ENCODE results near the gene MAGI2. TPM values are rescaled to one million over a fixed set of nuclear protein-coding genes. Genes with fewer than 3 reads are reported as not detected.

MAGI2 gene
- total RNA-seq, 1 experiment from 2014 or later, result 0.34 TPM

DNA sequence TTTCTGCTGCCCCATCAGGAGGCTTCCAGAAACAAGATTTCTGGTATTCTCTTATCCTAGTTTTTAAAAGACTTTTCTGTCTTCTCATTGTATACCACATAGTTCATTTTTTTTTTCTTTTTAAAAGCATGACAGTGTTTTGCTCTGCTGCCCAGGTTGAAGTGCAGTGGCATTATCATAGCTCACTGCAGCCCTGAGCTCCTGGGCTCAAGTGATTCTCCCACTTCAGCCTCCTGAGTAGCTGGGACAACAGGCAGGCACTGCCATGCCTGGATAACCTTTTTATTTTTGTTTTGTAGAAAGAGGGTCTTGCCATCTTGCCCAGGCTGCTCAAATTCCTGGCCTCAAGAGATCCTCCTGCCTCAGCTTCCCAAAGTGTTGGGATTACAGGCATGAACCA is 757.6 kb downstream of the MAGI2 start:
- intact Hi-C loops (cut with micrococcal nuclease; ENCODE audit: unreplicated experiment), result no loop called here
- no peak overlapping the region for H3K27ac ChIP-seq (ENCODE audit: low read depth, low read length, poor library complexity, severe bottlenecking)
- POLR2A ChIA-PET (ENCODE audit: low non-redundant PET), result no interaction called here
- H3K4me3 ChIP-seq (ENCODE audit: low read depth, low read length, poor library complexity, severe bottlenecking), result no peak overlapping the region
- DNase-seq (ENCODE audit: low spot score), result no peak
- H3K27me3 ChIP-seq (replicated peaks; ENCODE audit: insufficient read depth, low read depth, low read length, poor library complexity), result peaks cover 14% of the 10 kb centered on the region
- H3K4me1 ChIP-seq (ENCODE audit: insufficient read depth, low read length, poor library complexity, severe bottlenecking), result no peaks in the 10 kb centered on the region
- no TSS peak for BruUV-seq (replicated peaks)
- TF ChIP-seq CTCF (conservative IDR thresholded peaks at IDR 0.05; ENCODE audit: low read depth, low read length) (no peak), EZH2 (IDR thresholded peaks at IDR 0.05; ENCODE audit: borderline replicate concordance, low read depth, low read length, poor library complexity, severe bottlenecking) (no peak)
- CTCF ChIA-PET, result no interaction called here
- H3K36me3 ChIP-seq (ENCODE audit: insufficient read depth, low read length, poor library complexity, severe bottlenecking), result no peaks in the 10 kb centered on the region
- H3K9me3 ChIP-seq (ENCODE audit: low read depth, low read length, poor library complexity, severe bottlenecking), result no peaks in the 10 kb centered on the region

DNA sequence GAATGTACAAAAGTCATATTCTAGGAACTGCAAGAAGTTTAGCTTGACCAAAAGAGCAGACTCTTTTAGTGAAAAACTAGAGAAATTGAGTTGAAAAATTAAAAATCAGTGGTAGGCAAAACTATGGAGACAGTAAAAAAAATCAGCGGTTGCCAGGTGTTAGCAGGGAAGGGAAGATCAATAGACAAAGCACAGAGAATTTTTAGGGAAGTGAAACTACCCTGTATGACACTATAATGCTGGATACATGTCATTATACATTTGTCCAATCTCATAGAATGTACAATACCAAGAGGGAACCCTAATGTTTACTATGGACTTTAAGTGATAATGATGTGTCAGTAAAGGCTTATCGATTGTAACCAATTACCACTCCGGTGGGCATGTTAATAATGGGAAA is 761.9 kb downstream of the MAGI2 start:
- no peak overlapping the region for H3K4me3 ChIP-seq (ENCODE audit: low read depth, low read length, poor library complexity, severe bottlenecking)
- no peak for DNase-seq (ENCODE audit: low spot score)
- intact Hi-C loops (cut with micrococcal nuclease; ENCODE audit: unreplicated experiment), result no loop called here
- TF ChIP-seq EZH2 (IDR thresholded peaks at IDR 0.05; ENCODE audit: borderline replicate concordance, low read depth, low read length, poor library complexity, severe bottlenecking) (no peak), CTCF (conservative IDR thresholded peaks at IDR 0.05; ENCODE audit: low read depth, low read length) (no peak)
- no peaks in the 10 kb centered on the region for H3K4me1 ChIP-seq (ENCODE audit: insufficient read depth, low read length, poor library complexity, severe bottlenecking)
- no peaks in the 10 kb centered on the region for H3K36me3 ChIP-seq (ENCODE audit: insufficient read depth, low read length, poor library complexity, severe bottlenecking)
- BruUV-seq (replicated peaks), result no TSS peak
- peaks cover 15% of the 10 kb centered on the region for H3K27me3 ChIP-seq (replicated peaks; ENCODE audit: insufficient read depth, low read depth, low read length, poor library complexity)
- no peaks in the 10 kb centered on the region for H3K9me3 ChIP-seq (ENCODE audit: low read depth, low read length, poor library complexity, severe bottlenecking)
- ChIA-PET CTCF (no interaction called here), POLR2A (ENCODE audit: low non-redundant PET) (no interaction called here)
- no peak overlapping the region for H3K27ac ChIP-seq (ENCODE audit: low read depth, low read length, poor library complexity, severe bottlenecking)

GRCh38 chr7:78690174-78690573 is 763.3 kb downstream of the MAGI2 start:
- no peak overlapping the region for H3K27ac ChIP-seq (ENCODE audit: low read depth, low read length, poor library complexity, severe bottlenecking)
- intact Hi-C loops (cut with micrococcal nuclease; ENCODE audit: unreplicated experiment), result no loop called here
- no peaks in the 10 kb centered on the region for H3K4me1 ChIP-seq (ENCODE audit: insufficient read depth, low read length, poor library complexity, severe bottlenecking)
- POLR2A ChIA-PET (ENCODE audit: low non-redundant PET), result no interaction called here
- no peaks in the 10 kb centered on the region for H3K36me3 ChIP-seq (ENCODE audit: insufficient read depth, low read length, poor library complexity, severe bottlenecking)
- DNase-seq (ENCODE audit: low spot score), result no peak
- no TSS peak for BruUV-seq (replicated peaks)
- H3K4me3 ChIP-seq (ENCODE audit: low read depth, low read length, poor library complexity, severe bottlenecking), result no peak overlapping the region
- no peak for TF ChIP-seq EZH2 (IDR thresholded peaks at IDR 0.05; ENCODE audit: borderline replicate concordance, low read depth, low read length, poor library complexity, severe bottlenecking)
- TF ChIP-seq CTCF (conservative IDR thresholded peaks at IDR 0.05; ENCODE audit: low read depth, low read length), result no peak
- H3K27me3 ChIP-seq (replicated peaks; ENCODE audit: insufficient read depth, low read depth, low read length, poor library complexity), result peaks cover 14% of the 10 kb centered on the region
- CTCF ChIA-PET, result no interaction called here
- no peaks in the 10 kb centered on the region for H3K9me3 ChIP-seq (ENCODE audit: low read depth, low read length, poor library complexity, severe bottlenecking)

Measured in A673 (cell line).